Neutrophil (primary cell): ENCODE results near the gene ORAI3.
A peak's percentile ranks its signal among the peaks of the same experiment; 100 is the strongest.

Source experiments
- H3K27ac ChIP-seq: fragments of 200-600 bp; sonication (generic); 2 replicates; pipeline ENCODE4 v1.5.1; 2016; ENCODE audit warnings: mild to moderate bottlenecking, moderate library complexity
- H3K27me3 ChIP-seq: fragments of 200-600 bp; sonication (generic); 2 replicates; pipeline ENCODE4 v1.6.0; 2016; ENCODE audit warnings: mild to moderate bottlenecking
- H3K36me3 ChIP-seq: fragments of 200-600 bp; sonication (generic); 2 replicates; pipeline ENCODE4 v1.5.1; 2017
- H3K4me1 ChIP-seq, 2 experiments: fragments of 200-600 bp in 1 of 2; sonication (generic) in 1 of 2; 1 replicate in 1 of 2; 2 replicates in 1 of 2; pipeline versions ENCODE4 v1.5.1 to v1.6.1; 2013 to 2016; ENCODE audit warnings: low read depth in 1 of 2, low read length in 1 of 2, mild to moderate bottlenecking in 1 of 2, moderate library complexity in 1 of 2; ENCODE audit not compliant: control insufficient read depth in 1 of 2, insufficient read depth in 1 of 2
- H3K4me3 ChIP-seq, 2 experiments: fragments of 200-600 bp in 1 of 2; sonication (generic) in 1 of 2; 1 replicate in 1 of 2; 2 replicates in 1 of 2; pipeline ENCODE4 v1.5.1; 2013 to 2016; ENCODE audit warnings: low read depth in 1 of 2, low read length in 1 of 2, mild to moderate bottlenecking in 1 of 2, moderate library complexity in 1 of 2
- H3K9me3 ChIP-seq: fragments of 200-600 bp; sonication (generic); 2 replicates; pipeline ENCODE4 v1.5.1; 2016
- CTCF ChIP-seq: fragments of 200-600 bp; sonication (generic); IDR thresholded peaks from 2 replicates; pipeline ENCODE4 v1.5.1; 2016; ENCODE audit warnings: antibody characterized with exemption

The ORAI3 gene

GRCh38 chr16:30924076-30924912, 24.6 kb upstream of the ORAI3 start:
- no peaks in the 10 kb centered on the region for H3K27me3 ChIP-seq
- H3K4me1 ChIP-seq = peaks cover 12 to 18% of the 10 kb centered on the region in 2 experiments
- peaks cover 3% of the 10 kb centered on the region for H3K36me3 ChIP-seq
- no peak for TF ChIP-seq CTCF
- peak overlapping the region; percentile 93 to 95 for H3K4me3 ChIP-seq
- H3K9me3 ChIP-seq = no peaks in the 10 kb centered on the region
- H3K27ac ChIP-seq = no peak overlapping the region

- peaks cover 12 to 18% of the 10 kb centered on the region in 2 experiments for H3K4me1 ChIP-seq
- peak overlapping the region; percentile 6 for H3K27ac ChIP-seq
- H3K36me3 ChIP-seq = peaks cover 10% of the 10 kb centered on the region
Observed at GRCh38 chr16:30924913-30925631, 23.8 kb upstream of the ORAI3 start.

GRCh38 chr16:30925632-30925987, 23.3 kb upstream of the ORAI3 start:
- H3K4me3 ChIP-seq = no peak overlapping the region
- H3K9me3 ChIP-seq = no peaks in the 10 kb centered on the region
- TF ChIP-seq CTCF = no peak
- no peaks in the 10 kb centered on the region for H3K27me3 ChIP-seq
- peaks cover 15% of the 10 kb centered on the region for H3K36me3 ChIP-seq
- peak overlapping the region; percentile 6 for H3K27ac ChIP-seq
- peaks cover 12 to 18% of the 10 kb centered on the region in 2 experiments for H3K4me1 ChIP-seq

More at GRCh38 chr16:30924913-30925631, 23.8 kb upstream of the ORAI3 start:
- no peak for TF ChIP-seq CTCF
- H3K9me3 ChIP-seq = no peaks in the 10 kb centered on the region
- H3K4me3 ChIP-seq = no peak overlapping the region
- H3K27me3 ChIP-seq = no peaks in the 10 kb centered on the region

- no peak for TF ChIP-seq CTCF
- H3K27ac ChIP-seq = peak overlapping the region; percentile 42
- H3K4me3 ChIP-seq = no peak overlapping the region
- peaks cover 12 to 18% of the 10 kb centered on the region in 2 experiments for H3K4me1 ChIP-seq
- H3K27me3 ChIP-seq = no peaks in the 10 kb centered on the region
- H3K9me3 ChIP-seq = no peaks in the 10 kb centered on the region
- peaks cover 21% of the 10 kb centered on the region for H3K36me3 ChIP-seq
Observed at GRCh38 chr16:30925995-30926811, 22.7 kb upstream of the ORAI3 start.
